ENCODE data around the gene KIAA0232.
"Not testable (repeated sequence)": the region's sequence is repeated elsewhere in the genome, so short reads cannot be mapped to it uniquely, and the experiment has no call there.

KIAA0232 gene

DNA sequence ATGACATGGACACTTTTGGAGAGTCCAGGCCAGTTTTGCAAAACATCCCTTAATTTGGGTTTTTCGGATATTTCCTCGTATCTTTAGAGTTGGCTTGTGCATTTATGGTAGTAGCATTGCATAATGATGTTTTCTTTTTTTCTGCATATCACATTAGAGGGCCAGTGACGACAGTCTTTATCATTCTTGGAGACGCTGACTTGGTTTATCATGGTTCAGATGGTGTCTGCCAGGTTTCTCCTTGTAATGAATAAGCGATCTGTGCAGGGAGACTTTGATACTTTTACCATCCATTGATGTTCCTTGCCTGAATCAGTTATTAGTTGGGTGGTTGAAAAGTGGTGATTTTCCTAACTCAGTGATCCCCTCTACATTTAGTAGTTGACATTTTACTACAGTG, 46.6 kb downstream of the KIAA0232 start:
- Histone ChIP-seq H3K4me2 (ENCODE audit: low read depth, low read length, poor library complexity, severe bottlenecking) (no peak overlapping the region), H3F3A (ENCODE audit: insufficient read depth) (no peaks in the 10 kb centered on the region), H3K9me3 (ENCODE audit: insufficient read depth, low read length) (no peaks in the 10 kb centered on the region), H3K79me2 (ENCODE audit: insufficient read depth, low read length) (no peaks in the 10 kb centered on the region), H3K27me3 (ENCODE audit: low read length) (no peaks in the 10 kb centered on the region), H3K27ac (ENCODE audit: low read depth, low read length) (no peak overlapping the region), H2AFZ (ENCODE audit: low read depth, low read length, severe bottlenecking) (no peak overlapping the region), H4K20me1 (ENCODE audit: low read depth, low read length) (no peaks in the 10 kb centered on the region), H3K4me3 (ENCODE audit: insufficient read depth, low read length, poor library complexity, severe bottlenecking) (no peak overlapping the region), H3K36me3 (ENCODE audit: low read length) (no peaks in the 10 kb centered on the region), H3K9ac (ENCODE audit: low read length) (no peak overlapping the region), H3K9me2 (replicated peaks; ENCODE audit: insufficient read depth, low read length) (no peaks in the 10 kb centered on the region)
- TF ChIP-seq, protein P1, sequence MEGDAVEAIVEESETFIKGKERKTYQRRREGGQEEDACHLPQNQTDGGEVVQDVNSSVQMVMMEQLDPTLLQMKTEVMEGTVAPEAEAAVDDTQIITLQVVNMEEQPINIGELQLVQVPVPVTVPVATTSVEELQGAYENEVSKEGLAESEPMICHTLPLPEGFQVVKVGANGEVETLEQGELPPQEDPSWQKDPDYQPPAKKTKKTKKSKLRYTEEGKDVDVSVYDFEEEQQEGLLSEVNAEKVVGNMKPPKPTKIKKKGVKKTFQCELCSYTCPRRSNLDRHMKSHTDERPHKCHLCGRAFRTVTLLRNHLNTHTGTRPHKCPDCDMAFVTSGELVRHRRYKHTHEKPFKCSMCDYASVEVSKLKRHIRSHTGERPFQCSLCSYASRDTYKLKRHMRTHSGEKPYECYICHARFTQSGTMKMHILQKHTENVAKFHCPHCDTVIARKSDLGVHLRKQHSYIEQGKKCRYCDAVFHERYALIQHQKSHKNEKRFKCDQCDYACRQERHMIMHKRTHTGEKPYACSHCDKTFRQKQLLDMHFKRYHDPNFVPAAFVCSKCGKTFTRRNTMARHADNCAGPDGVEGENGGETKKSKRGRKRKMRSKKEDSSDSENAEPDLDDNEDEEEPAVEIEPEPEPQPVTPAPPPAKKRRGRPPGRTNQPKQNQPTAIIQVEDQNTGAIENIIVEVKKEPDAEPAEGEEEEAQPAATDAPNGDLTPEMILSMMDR (IDR thresholded peaks at IDR 0.05; ENCODE audit: insufficient read depth, low read length, poor library complexity, severe bottlenecking) = no peak
- no peak for TF ChIP-seq EZH2phosphoT487 (conservative IDR thresholded peaks at IDR 0.05; ENCODE audit: low read length)

DNA sequence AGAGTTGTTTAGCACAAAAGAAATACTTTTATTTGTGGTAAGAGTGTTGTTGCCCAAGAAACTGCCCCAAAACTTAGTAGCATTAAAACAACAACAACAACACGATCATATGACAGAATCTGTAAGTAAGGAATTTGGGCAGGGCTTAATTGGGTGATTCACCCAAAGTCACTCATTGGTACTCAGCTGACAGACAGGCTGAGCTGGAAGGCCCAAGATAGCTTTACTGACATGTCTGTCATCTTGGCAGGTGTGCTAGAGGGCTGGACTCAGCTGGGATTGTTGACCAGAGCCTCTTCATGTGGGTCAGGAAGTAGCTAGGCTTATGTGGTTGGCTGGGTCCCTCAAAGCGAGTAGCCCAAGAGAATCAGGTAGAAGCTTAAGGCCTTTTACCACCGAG, 52.3 kb downstream of the KIAA0232 start:
- H3K9me2 ChIP-seq (replicated peaks; ENCODE audit: insufficient read depth, low read length) = no peaks in the 10 kb centered on the region
- no peaks in the 10 kb centered on the region for H3K79me2 ChIP-seq (ENCODE audit: insufficient read depth, low read length)
- H3K4me2 ChIP-seq (ENCODE audit: low read depth, low read length, poor library complexity, severe bottlenecking) = no peak overlapping the region
- TF ChIP-seq EZH2phosphoT487 (conservative IDR thresholded peaks at IDR 0.05; ENCODE audit: low read length) = no peak
- TF ChIP-seq, protein P1 (IDR thresholded peaks at IDR 0.05; ENCODE audit: insufficient read depth, low read length, poor library complexity, severe bottlenecking) = no peak
- no peak overlapping the region for H3K9ac ChIP-seq (ENCODE audit: low read length)
- no peaks in the 10 kb centered on the region for H3K27me3 ChIP-seq (ENCODE audit: low read length)
- H3K36me3 ChIP-seq (ENCODE audit: low read length) = no peaks in the 10 kb centered on the region
- no peak overlapping the region for H2AFZ ChIP-seq (ENCODE audit: low read depth, low read length, severe bottlenecking)
- H3K4me3 ChIP-seq (ENCODE audit: insufficient read depth, low read length, poor library complexity, severe bottlenecking) = no peak overlapping the region
- no peaks in the 10 kb centered on the region for H4K20me1 ChIP-seq (ENCODE audit: low read depth, low read length)
- H3K27ac ChIP-seq (ENCODE audit: low read depth, low read length) = no peak overlapping the region
- no peaks in the 10 kb centered on the region for H3F3A ChIP-seq (ENCODE audit: insufficient read depth)
- H3K9me3 ChIP-seq (ENCODE audit: insufficient read depth, low read length) = no peaks in the 10 kb centered on the region

DNA sequence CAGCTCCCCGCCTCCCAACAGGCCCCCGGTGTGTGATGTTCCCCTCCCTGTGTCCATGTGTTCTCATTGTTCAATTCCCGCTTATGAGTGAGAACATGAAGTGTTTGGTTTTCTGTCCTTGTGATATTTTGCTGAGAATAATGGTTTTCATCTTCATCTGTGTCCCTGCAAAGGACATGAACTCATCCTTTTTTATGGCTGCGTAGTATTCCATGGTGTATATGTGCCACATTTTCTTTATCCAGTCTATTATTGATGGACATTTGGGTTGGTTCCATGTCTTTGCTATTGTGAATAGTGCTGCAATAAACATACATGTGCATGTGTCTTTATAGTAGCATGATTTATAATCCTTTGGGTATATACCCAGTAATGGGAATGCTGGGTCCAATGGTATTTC, 53.1 kb downstream of the KIAA0232 start:
- H3K27ac ChIP-seq (ENCODE audit: low read depth, low read length); H3K9me2 ChIP-seq (replicated peaks; ENCODE audit: insufficient read depth, low read length); H3K9ac ChIP-seq (ENCODE audit: low read length); H2AFZ ChIP-seq (ENCODE audit: low read depth, low read length, severe bottlenecking); H3K4me3 ChIP-seq (ENCODE audit: insufficient read depth, low read length, poor library complexity, severe bottlenecking); H3K9me3 ChIP-seq (ENCODE audit: insufficient read depth, low read length); H3K27me3 ChIP-seq (ENCODE audit: low read length); H4K20me1 ChIP-seq (ENCODE audit: low read depth, low read length); H3K4me2 ChIP-seq (ENCODE audit: low read depth, low read length, poor library complexity, severe bottlenecking); H3K36me3 ChIP-seq (ENCODE audit: low read length); H3K79me2 ChIP-seq (ENCODE audit: insufficient read depth, low read length); H3F3A ChIP-seq (ENCODE audit: insufficient read depth): not testable (repeated sequence)

DNA sequence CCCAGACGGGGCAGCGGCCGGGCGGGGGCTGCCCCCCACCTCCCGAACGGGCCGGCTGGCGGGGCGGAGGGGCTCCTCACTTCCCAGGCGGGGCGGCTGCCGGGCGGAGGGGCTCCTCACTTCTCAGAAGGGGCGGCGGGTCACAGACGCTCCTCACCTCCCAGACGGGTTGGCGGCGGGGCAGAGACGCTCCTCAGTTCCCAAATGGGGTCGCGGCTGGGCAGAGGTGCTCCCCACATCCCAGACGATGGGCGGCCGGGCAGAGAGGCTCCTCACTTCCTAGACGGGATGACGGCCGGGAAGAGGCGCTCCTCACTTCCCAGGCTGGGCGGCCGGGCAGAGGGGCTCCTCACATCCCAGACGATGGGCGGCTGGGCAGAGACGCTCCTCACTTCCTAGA, 54.6 kb downstream of the KIAA0232 start:
- H3K9me2 ChIP-seq (replicated peaks; ENCODE audit: insufficient read depth, low read length) = not testable (repeated sequence)

More for the DNA sequence above, 54.6 kb downstream of the KIAA0232 start:
- not testable (repeated sequence) for H3K4me3 ChIP-seq (ENCODE audit: insufficient read depth, low read length, poor library complexity, severe bottlenecking); H3K27ac ChIP-seq (ENCODE audit: low read depth, low read length); H3K9ac ChIP-seq (ENCODE audit: low read length); H3K27me3 ChIP-seq (ENCODE audit: low read length); H3K36me3 ChIP-seq (ENCODE audit: low read length); H3F3A ChIP-seq (ENCODE audit: insufficient read depth); H2AFZ ChIP-seq (ENCODE audit: low read depth, low read length, severe bottlenecking); H3K9me3 ChIP-seq (ENCODE audit: insufficient read depth, low read length); H3K4me2 ChIP-seq (ENCODE audit: low read depth, low read length, poor library complexity, severe bottlenecking); H4K20me1 ChIP-seq (ENCODE audit: low read depth, low read length); H3K79me2 ChIP-seq (ENCODE audit: insufficient read depth, low read length)

Data from SU-DHL-6 (cell line).